GM23248 (cell line): ENCODE data around the gene GPLD1.

Source experiments
- EZH2 ChIP-seq: fragments of 200-600 bp; sonication (generic); IDR thresholded peaks from 2 replicates; pipeline ENCODE4 v1.6.1; 2018; ENCODE audit warnings: antibody characterized with exemption, mild to moderate bottlenecking; ENCODE audit not compliant: insufficient read depth, poor library complexity, severe bottlenecking
- EZH2phosphoT487 ChIP-seq: fragments of 200-600 bp; sonication (generic); IDR thresholded peaks from 2 replicates; pipeline ENCODE4 v1.6.1; 2018; ENCODE audit warnings: antibody characterized with exemption, moderate library complexity, mild to moderate bottlenecking, low read depth; ENCODE audit not compliant: insufficient read depth

GRCh38 chr6:24455061-24455460, 34.3 kb downstream of the GPLD1 start:
- no peak for TF ChIP-seq EZH2phosphoT487
- TF ChIP-seq EZH2, result no peak
